GM12878 (cell line): ENCODE data around the gene PRKCE. TPM values are rescaled to one million over a fixed set of nuclear protein-coding genes. Genes with fewer than 3 reads are reported as not detected.
A peak's percentile ranks its signal among the peaks of the same experiment; 100 is the strongest.

Experiments
- ATAC-seq: fragments of 200-7000 bp; cut with Tn5 transposase; 3 replicates; pipeline ENCODE4 v1.9.1; 2020; ENCODE audit warnings: mild to moderate bottlenecking, moderate library complexity
- Bru-seq: library from RNA; stranded (reverse); fragments of 400-500 nt; gene quantifications from one replicate; lab custom pipeline; 2021; lab: Mats Ljungman, UMichigan
- BruChase-seq, 2 experiments: library from RNA; stranded (reverse); fragments of 400-500 nt; gene quantifications; one replicate each; lab custom pipeline; 2021; lab: Mats Ljungman, UMichigan
- BruUV-seq: library from RNA; stranded (reverse); fragments of 400-500 nt; replicated peaks from 2 replicates; lab custom pipeline; 2021; lab: Mats Ljungman, UMichigan
- CTCF ChIA-PET: fragments of 300-600 bp; sonication (Branson Sonifier 250); formaldehyde crosslinking; extraction: SDS; loops from one replicate; lab custom pipeline; 2021; ENCODE audit warnings: inconsistent platforms; lab: Yijun Ruan, JAX
- POLR2A ChIA-PET: fragments of 350-600 bp; formaldehyde crosslinking; extraction: SDS; loops from one replicate; lab custom pipeline; 2021; ENCODE audit warnings: inconsistent platforms; lab: Charles Lee
- RAD21 ChIA-PET: fragments of 300-600 bp; sonication (Branson Sonifier 250); formaldehyde crosslinking; loops from one replicate; lab custom pipeline; 2023; ENCODE audit warnings: antibody characterized with exemption; ENCODE audit not compliant: unreplicated experiment; lab: Charles Lee
- SMC1A ChIA-PET: fragments of 300-600 bp; sonication (Branson Sonifier 250); formaldehyde crosslinking; loops from one replicate; lab custom pipeline; 2023; ENCODE audit not compliant: unreplicated experiment, uncharacterized antibody; lab: Charles Lee
- DNase-seq: peaks from one replicate; pipeline ENCODE4 v3.0.0-alpha.2; 2011; ENCODE audit warnings: low read depth, low spot score
- FAIRE-seq: peaks from 3 replicates; lab custom pipeline; 2011; peaks lifted over from hg19 to GRCh38; lab: Jason Lieb, UNC
- H2AFZ ChIP-seq: 2 replicates; pipeline ENCODE4 v1.6.0; 2011; ENCODE audit warnings: low read depth, low read length, control low read depth; ENCODE audit not compliant: control insufficient read depth
- H3K27ac ChIP-seq: 2 replicates; pipeline ENCODE4 v1.5.1; 2011; ENCODE audit warnings: control low read depth; ENCODE audit not compliant: control insufficient read depth, insufficient read depth
- H3K27me3 ChIP-seq, 2 experiments: replicated peaks in 1 of 2; 2 replicates each; pipeline versions ENCODE4 v1.6.0 to v1.6.1; 2011; ENCODE audit warnings: low read length in 1 of 2; ENCODE audit not compliant: control insufficient read depth in 2 of 2, insufficient read depth in 2 of 2
- H3K36me3 ChIP-seq, 2 experiments: 2 replicates each; pipeline ENCODE4 v1.5.1; 2011; ENCODE audit warnings: low read length in 1 of 2; ENCODE audit not compliant: control insufficient read depth in 2 of 2, insufficient read depth in 2 of 2
- H3K4me1 ChIP-seq: 2 replicates; pipeline ENCODE4 v1.6.1; 2011; ENCODE audit warnings: mild to moderate bottlenecking, low read length, moderate library complexity, mixed read lengths; ENCODE audit not compliant: control insufficient read depth, insufficient read depth
- H3K4me2 ChIP-seq: 2 replicates; pipeline ENCODE4 v1.6.0; 2011; ENCODE audit warnings: control low read depth; ENCODE audit not compliant: control insufficient read depth, insufficient read depth
- H3K4me3 ChIP-seq: fragments of 200-600 bp; sonication (generic); 2 replicates; pipeline ENCODE4 v1.5.1; 2016
- H3K79me2 ChIP-seq: 2 replicates; pipeline ENCODE4 v1.6.0; 2011; ENCODE audit warnings: low read length; ENCODE audit not compliant: control insufficient read depth, insufficient read depth
- H3K9ac ChIP-seq: 2 replicates; pipeline ENCODE4 v1.8.0; 2011; ENCODE audit warnings: low read length, control low read depth, mixed read lengths; ENCODE audit not compliant: control insufficient read depth, insufficient read depth
- H3K9me3 ChIP-seq: replicated peaks from 3 replicates; pipeline ENCODE4 v1.5.1; 2011; ENCODE audit warnings: mild to moderate bottlenecking, low read length; ENCODE audit not compliant: control insufficient read depth, insufficient read depth
- H4K20me1 ChIP-seq: 2 replicates; pipeline ENCODE4 v1.6.0; 2011; ENCODE audit not compliant: control insufficient read depth, insufficient read depth
- CBFB ChIP-seq: IDR thresholded peaks from 2 replicates; pipeline ENCODE4 v1.6.1; 2016; ENCODE audit warnings: antibody characterized with exemption, low read depth
- FOXM1 ChIP-seq: IDR thresholded peaks from 2 replicates; pipeline ENCODE4 v1.6.1; 2012; ENCODE audit warnings: low read depth, mild to moderate bottlenecking, inconsistent platforms, low read length, moderate library complexity
- IKZF2 ChIP-seq, 2 experiments: fragments of 450-650 bp; IDR thresholded peaks; 2 replicates each; pipeline ENCODE4 v1.6.1; 2017; ENCODE audit warnings: mild to moderate bottlenecking in 2 of 2, moderate library complexity in 2 of 2
- POU2F2 ChIP-seq: IDR thresholded peaks from 3 replicates; pipeline ENCODE4 v1.6.1; 2011; ENCODE audit warnings: low read depth, mild to moderate bottlenecking, low read length, borderline replicate concordance
- RCOR1 ChIP-seq: conservative IDR thresholded peaks from 2 replicates; pipeline ENCODE4 v1.6.1; 2012; ENCODE audit warnings: low read depth, low read length, improper control_type of control experiment
- TCF12 ChIP-seq: IDR thresholded peaks from 2 replicates; pipeline ENCODE4 v1.6.1; 2011; ENCODE audit warnings: low read depth, mild to moderate bottlenecking, low read length
- WGBS: methylation state at CpG from one replicate; pipeline ENCODE4 v1.1.6; 2016; ENCODE audit warnings: low lambda C conversion rate; ENCODE audit not compliant: insufficient replicate concordance, insufficient coverage; ENCODE audit errors: missing lambda C conversion rate; 5-methylcytosine and 5-hydroxymethylcytosine counted together
- in situ Hi-C: fragments of 300-500 bp; cut with MboI; formaldehyde crosslinking; loops from 9 replicates; pipeline ENCODE4 v1.14.3; 2018; ENCODE audit warnings: mixed read lengths
- intact Hi-C: fragments of 100-400 bp; cut with micrococcal nuclease; formaldehyde crosslinking; loops from one replicate; pipeline ENCODE4 v1.14.2; 2022; ENCODE audit not compliant: unreplicated experiment
- long read RNA-seq, 2 experiments: library from polyadenylated mRNA; unstranded; transcript quantifications; one replicate each; pipeline ENCODE4 v2.0.0, GENCODE V29; 2019 to 2020
- polyA minus RNA-seq, 3 experiments: library from RNA; depleted of rRNA, polyadenylated mRNA; stranded (reverse); fragments of >200 nt; gene quantifications; 2 replicates each; pipeline ENCODE4 v1.2.3, GENCODE V29; 2011
- polyA plus RNA-seq, 11 experiments: library from polyadenylated mRNA; depleted of rRNA in 4 of 11; unstranded in 6 of 11; stranded (reverse) in 5 of 11; fragments of >200 nt; fragmentation: Nextera tagmentation in 4 of 11; fragmentation: Illumina TruSeq in 1 of 11; extraction: Ambion mirVana in 4 of 11; extraction: Trizol in 1 of 11; gene quantifications; 1 replicate in 1 of 11; 2 replicates in 10 of 11; pipeline versions ENCODE4 v1.2.1 to v1.2.3, GENCODE V29; 2011 to 2016; ENCODE audit warnings: inconsistent platforms in 2 of 11, missing spikeins in 2 of 11, low read depth in 1 of 11
- total RNA-seq, 4 experiments: library from RNA; depleted of rRNA in 3 of 4; stranded (reverse); fragments of >200 nt in 3 of 4; fragmentation: Illumina TruSeq in 1 of 4; extraction: Trizol in 1 of 4; gene quantifications; 2 replicates each; pipeline versions ENCODE4 v1.2.1 to v1.2.3, GENCODE V29; 2013 to 2021
- TF ChIP-seq, protein P1 (sequence below): fragments of 450-650 bp; IDR thresholded peaks from 2 replicates; pipeline ENCODE4 v1.6.1; 2017; ENCODE audit warnings: mild to moderate bottlenecking, moderate library complexity
- TF ChIP-seq, protein P2 (sequence below): IDR thresholded peaks from 2 replicates; pipeline ENCODE4 v1.6.1; 2011; ENCODE audit warnings: low read depth, low read length, improper control_type of control experiment, borderline replicate concordance
- TF ChIP-seq, protein P3 (sequence below): fragments of 450-650 bp; formaldehyde crosslinking; IDR thresholded peaks from 2 replicates; pipeline ENCODE4 v1.5.0; 2022; ENCODE audit warnings: mild to moderate bottlenecking, missing genetic modification characterization

The PRKCE gene
- 80.0 and 82.5 TPM in 2 replicates for total RNA-seq (2013; cell fraction: nucleolus; rRNA removed)
- total RNA-seq (2014; rRNA removed) (15.4 and 15.6 TPM in 2 replicates), total RNA-seq (2014; rRNA removed; fragmentation: Illumina TruSeq; extraction: Trizol) (12.7 and 13.5 TPM in 2 replicates), total RNA-seq (2021) (28.2 and 30.8 TPM in 2 replicates), polyA plus RNA-seq (2011; rRNA removed) (6.4 and 6.7 TPM in 2 replicates), polyA plus RNA-seq (2014; fragmentation: Illumina TruSeq; extraction: Trizol) (8.3 and 11.2 TPM in 2 replicates), polyA plus RNA-seq (2014; fragmentation: Nextera tagmentation; extraction: Ambion mirVana) (1 to 10 TPM; 2.6 to 3.0 TPM), polyA plus RNA-seq (2014; rRNA removed) (10.9 TPM in 2 replicates), polyA plus RNA-seq (2016; fragmentation: Nextera tagmentation; extraction: Ambion mirVana) (10 to 100 TPM; 11.7 to 20.5 TPM), polyA minus RNA-seq (2011; rRNA and poly(A)+ RNA removed) (25.6 and 28.1 TPM in 2 replicates), Bru-seq, nascent RNA (percentile 83 among the genes with signal in this experiment), BruChase-seq, experiment 1, labeled RNA remaining after a 6-hour chase (percentile 79 among the genes with signal in this experiment), BruChase-seq, experiment 2, labeled RNA remaining after a 2-hour chase (percentile 80 among the genes with signal in this experiment)
- 4.6 TPM for polyA plus RNA-seq (2011; ENCODE audit: low read depth)
- 5.0 and 5.4 TPM in 2 replicates for polyA plus RNA-seq (2011; cell fraction: cytosol; rRNA removed)
- 12.7 and 14.2 TPM in 2 replicates for polyA plus RNA-seq (2011; cell fraction: nucleus; rRNA removed)
- polyA plus RNA-seq (2012): 6.2 and 7.3 TPM in 2 replicates
- polyA minus RNA-seq (2011; cell fraction: cytosol; rRNA and poly(A)+ RNA removed): 8.9 and 12.7 TPM in 2 replicates
- 49.2 and 86.5 TPM in 2 replicates for polyA minus RNA-seq (2011; cell fraction: nucleus; rRNA and poly(A)+ RNA removed)
- long read RNA-seq, experiment 1, partial matches to known transcripts: 1 of 2 reads
- long read RNA-seq, experiment 1, other reads (novel, unspliced or antisense): 1 of 2 reads
- long read RNA-seq, experiment 2, partial matches to known transcripts: 1 of 16 reads
- long read RNA-seq, experiment 2, other reads (novel, unspliced or antisense): 15 of 16 reads

DNA sequence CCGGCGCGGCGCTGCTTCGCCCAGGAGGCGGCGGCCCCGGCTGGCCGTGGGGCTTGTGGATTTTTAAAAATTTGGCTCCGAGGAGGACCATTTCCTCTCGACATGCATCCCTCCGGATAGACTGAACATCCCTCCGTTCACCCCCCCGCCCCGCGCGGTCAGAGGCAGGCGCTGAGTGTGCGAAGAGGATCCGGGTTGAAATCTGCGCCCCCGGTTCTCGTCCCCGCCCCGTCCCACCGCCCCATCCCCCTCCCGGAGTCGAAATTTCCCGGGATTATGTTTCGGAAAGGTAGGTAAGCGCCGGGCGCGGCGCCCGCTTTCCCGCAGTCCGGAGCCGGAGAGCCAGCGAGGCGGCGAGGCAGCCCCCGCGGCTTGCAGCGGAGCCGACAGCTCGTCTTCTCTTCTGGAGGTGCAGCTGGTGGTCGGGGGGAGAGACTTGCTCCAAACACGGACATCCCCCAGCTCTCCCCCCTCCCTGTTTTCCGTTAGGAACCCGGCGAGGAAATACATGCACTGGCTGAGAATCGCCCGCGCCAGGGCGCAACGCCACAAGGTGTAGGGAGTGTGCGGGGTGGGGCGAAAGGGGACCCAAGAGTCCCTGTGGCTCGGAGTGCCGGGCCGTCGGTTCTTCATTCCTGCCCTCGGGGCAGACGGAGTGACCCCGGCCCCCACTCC is at the start of gene PRKCE:
Gene PRKCE, plus strand, starts transcription at position 261 of the 675 bp plus-strand sequence.
- intact Hi-C loops: loop anchor here (1.0 to 5.0 kb wide), 4 partner anchors 41 to 185 kb away; no protein-coding TSS in a partner anchor
- peak within 1 kb of the TSS; percentile 85 for H3K4me2 ChIP-seq
- TF ChIP-seq RCOR1 (no peak), POU2F2 (no peak), TCF12 (no peak), CBFB (no peak), FOXM1 (no peak), IKZF2 (IDR thresholded peaks at IDR 0.05) (peak in 1 of 2 experiments; percentile 6; a peak in 1 of 4 replicates)
- TF ChIP-seq, protein P1, sequence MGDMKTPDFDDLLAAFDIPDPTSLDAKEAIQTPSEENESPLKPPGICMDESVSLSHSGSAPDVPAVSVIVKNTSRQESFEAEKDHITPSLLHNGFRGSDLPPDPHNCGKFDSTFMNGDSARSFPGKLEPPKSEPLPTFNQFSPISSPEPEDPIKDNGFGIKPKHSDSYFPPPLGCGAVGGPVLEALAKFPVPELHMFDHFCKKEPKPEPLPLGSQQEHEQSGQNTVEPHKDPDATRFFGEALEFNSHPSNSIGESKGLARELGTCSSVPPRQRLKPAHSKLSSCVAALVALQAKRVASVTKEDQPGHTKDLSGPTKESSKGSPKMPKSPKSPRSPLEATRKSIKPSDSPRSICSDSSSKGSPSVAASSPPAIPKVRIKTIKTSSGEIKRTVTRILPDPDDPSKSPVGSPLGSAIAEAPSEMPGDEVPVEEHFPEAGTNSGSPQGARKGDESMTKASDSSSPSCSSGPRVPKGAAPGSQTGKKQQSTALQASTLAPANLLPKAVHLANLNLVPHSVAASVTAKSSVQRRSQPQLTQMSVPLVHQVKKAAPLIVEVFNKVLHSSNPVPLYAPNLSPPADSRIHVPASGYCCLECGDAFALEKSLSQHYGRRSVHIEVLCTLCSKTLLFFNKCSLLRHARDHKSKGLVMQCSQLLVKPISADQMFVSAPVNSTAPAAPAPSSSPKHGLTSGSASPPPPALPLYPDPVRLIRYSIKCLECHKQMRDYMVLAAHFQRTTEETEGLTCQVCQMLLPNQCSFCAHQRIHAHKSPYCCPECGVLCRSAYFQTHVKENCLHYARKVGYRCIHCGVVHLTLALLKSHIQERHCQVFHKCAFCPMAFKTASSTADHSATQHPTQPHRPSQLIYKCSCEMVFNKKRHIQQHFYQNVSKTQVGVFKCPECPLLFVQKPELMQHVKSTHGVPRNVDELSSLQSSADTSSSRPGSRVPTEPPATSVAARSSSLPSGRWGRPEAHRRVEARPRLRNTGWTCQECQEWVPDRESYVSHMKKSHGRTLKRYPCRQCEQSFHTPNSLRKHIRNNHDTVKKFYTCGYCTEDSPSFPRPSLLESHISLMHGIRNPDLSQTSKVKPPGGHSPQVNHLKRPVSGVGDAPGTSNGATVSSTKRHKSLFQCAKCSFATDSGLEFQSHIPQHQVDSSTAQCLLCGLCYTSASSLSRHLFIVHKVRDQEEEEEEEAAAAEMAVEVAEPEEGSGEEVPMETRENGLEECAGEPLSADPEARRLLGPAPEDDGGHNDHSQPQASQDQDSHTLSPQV: no peak
- TF ChIP-seq, protein P2, sequence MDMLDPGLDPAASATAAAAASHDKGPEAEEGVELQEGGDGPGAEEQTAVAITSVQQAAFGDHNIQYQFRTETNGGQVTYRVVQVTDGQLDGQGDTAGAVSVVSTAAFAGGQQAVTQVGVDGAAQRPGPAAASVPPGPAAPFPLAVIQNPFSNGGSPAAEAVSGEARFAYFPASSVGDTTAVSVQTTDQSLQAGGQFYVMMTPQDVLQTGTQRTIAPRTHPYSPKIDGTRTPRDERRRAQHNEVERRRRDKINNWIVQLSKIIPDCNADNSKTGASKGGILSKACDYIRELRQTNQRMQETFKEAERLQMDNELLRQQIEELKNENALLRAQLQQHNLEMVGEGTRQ: no peak
- TF ChIP-seq, protein P3, sequence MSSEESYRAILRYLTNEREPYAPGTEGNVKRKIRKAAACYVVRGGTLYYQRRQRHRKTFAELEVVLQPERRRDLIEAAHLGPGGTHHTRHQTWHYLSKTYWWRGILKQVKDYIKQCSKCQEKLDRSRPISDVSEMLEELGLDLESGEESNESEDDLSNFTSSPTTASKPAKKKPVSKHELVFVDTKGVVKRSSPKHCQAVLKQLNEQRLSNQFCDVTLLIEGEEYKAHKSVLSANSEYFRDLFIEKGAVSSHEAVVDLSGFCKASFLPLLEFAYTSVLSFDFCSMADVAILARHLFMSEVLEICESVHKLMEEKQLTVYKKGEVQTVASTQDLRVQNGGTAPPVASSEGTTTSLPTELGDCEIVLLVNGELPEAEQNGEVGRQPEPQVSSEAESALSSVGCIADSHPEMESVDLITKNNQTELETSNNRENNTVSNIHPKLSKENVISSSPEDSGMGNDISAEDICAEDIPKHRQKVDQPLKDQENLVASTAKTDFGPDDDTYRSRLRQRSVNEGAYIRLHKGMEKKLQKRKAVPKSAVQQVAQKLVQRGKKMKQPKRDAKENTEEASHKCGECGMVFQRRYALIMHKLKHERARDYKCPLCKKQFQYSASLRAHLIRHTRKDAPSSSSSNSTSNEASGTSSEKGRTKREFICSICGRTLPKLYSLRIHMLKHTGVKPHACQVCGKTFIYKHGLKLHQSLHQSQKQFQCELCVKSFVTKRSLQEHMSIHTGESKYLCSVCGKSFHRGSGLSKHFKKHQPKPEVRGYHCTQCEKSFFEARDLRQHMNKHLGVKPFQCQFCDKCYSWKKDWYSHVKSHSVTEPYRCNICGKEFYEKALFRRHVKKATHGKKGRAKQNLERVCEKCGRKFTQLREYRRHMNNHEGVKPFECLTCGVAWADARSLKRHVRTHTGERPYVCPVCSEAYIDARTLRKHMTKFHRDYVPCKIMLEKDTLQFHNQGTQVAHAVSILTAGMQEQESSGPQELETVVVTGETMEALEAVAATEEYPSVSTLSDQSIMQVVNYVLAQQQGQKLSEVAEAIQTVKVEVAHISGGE (CRISPR knock-in tag): no peak

More for the DNA sequence above, at the start of gene PRKCE:
- Histone ChIP-seq H3K79me2 (peaks cover 44% of the 10 kb centered on the region), H3K36me3 (peaks cover 0 to 2% of the 10 kb centered on the region in 2 experiments; a peak in 1 of 4 replicates), H3K4me3 (peak within 1 kb of the TSS; percentile 97), H3K9ac (peak within 1 kb of the TSS; percentile 88), H2AFZ (peak within 1 kb of the TSS; percentile 81), H3K27me3 (no peaks in the 10 kb centered on the region), H3K9me3 (no peaks in the 10 kb centered on the region; the same call in 2 of the 3 replicates), H4K20me1 (no peaks in the 10 kb centered on the region), H3K4me1 (no peaks in the 10 kb centered on the region), H3K27ac (peak within 1 kb of the TSS; percentile 91)
- CTCF ChIA-PET: interaction anchor here (0.6 to 8.2 kb wide), 9 partner anchors 9 to 284 kb away, joined by 3 to 98 read pairs (median 4); no protein-coding TSS in a partner anchor
- RAD21 ChIA-PET: interaction anchor here (1.0 to 6.1 kb wide), 14 partner anchors 9 to 284 kb away, joined by 3 to 79 read pairs (median 6); no protein-coding TSS in a partner anchor
- SMC1A ChIA-PET: interaction anchor here (0.7 to 8.8 kb wide), 10 partner anchors 12 to 284 kb away, joined by 3 to 110 read pairs (median 24); no protein-coding TSS in a partner anchor
- in situ Hi-C loops: loop anchor here (5.0 kb wide), 1 partner anchor 76 kb away; no protein-coding TSS in a partner anchor
- peak; percentile 36 for ATAC-seq
- no peak for FAIRE-seq
- BruUV-seq: no TSS peak
- DNase-seq: no peak
- 1% methylated on average over 43 of the region's 66 CpGs for WGBS
- POLR2A ChIA-PET: interaction anchor here (0.6 to 5.6 kb wide), 7 partner anchors 13 to 397 kb away, joined by 3 to 51 read pairs (median 4); no protein-coding TSS in a partner anchor
